ENCODE data around the gene ADK. TPM values are rescaled to one million over a fixed set of nuclear protein-coding genes. Genes with fewer than 3 reads are reported as not detected.
"Not testable (repeated sequence)": the region's sequence is repeated elsewhere in the genome, so short reads cannot be mapped to it uniquely, and the experiment has no call there.

ADK gene
- polyA plus RNA-seq, 1 experiment = 41.9 TPM

GRCh38 chr10:74187237-74187636 lies 36.2 kb downstream of the ADK start:
- Histone ChIP-seq H3K27me3 (ENCODE audit: control insufficient read depth, insufficient read depth, low read length) (no peaks in the 10 kb centered on the region), H3K9me3 (ENCODE audit: control insufficient read depth, insufficient read depth, low read length) (no peaks in the 10 kb centered on the region), H3K27ac (ENCODE audit: low read depth, low read length) (no peak overlapping the region), H3K4me3 (ENCODE audit: low read depth, low read length) (no peak overlapping the region)
- DNase-seq (ENCODE audit: low read depth, low spot score) = no peak
- POLR2A ChIA-PET = no interaction called here
- TF ChIP-seq CTCF (IDR thresholded peaks at IDR 0.05; ENCODE audit: low read depth, low read length) = no peak
- CTCF ChIA-PET = interaction anchor here (0.6 to 0.8 kb wide), 2 partner anchors 26 to 639 kb away, joined by 3 to 7 read pairs; no protein-coding TSS in a partner anchor

GRCh38 chr10:74188617-74189016 lies 37.6 kb downstream of the ADK start:
- H3K4me3 ChIP-seq (ENCODE audit: low read depth, low read length); DNase-seq (ENCODE audit: low read depth, low spot score); H3K27ac ChIP-seq (ENCODE audit: low read depth, low read length); POLR2A ChIA-PET; H3K9me3 ChIP-seq (ENCODE audit: control insufficient read depth, insufficient read depth, low read length); H3K27me3 ChIP-seq (ENCODE audit: control insufficient read depth, insufficient read depth, low read length): not testable (repeated sequence)
- CTCF ChIA-PET = interaction anchor here (1.1 kb wide), 1 partner anchor 25 kb away, joined by 5 read pairs; no protein-coding TSS in a partner anchor

- peak; percentile 72 for DNase-seq (ENCODE audit: low read depth, low spot score)
- POLR2A ChIA-PET = interaction anchor here (1.0 to 1.7 kb wide), 2 partner anchors 14 to 39 kb away, joined by 3 to 6 read pairs; partner anchors contain the start of genes ADK and AP3M1
- no peaks in the 10 kb centered on the region for H3K27me3 ChIP-seq (ENCODE audit: control insufficient read depth, insufficient read depth, low read length)
- H3K9me3 ChIP-seq (ENCODE audit: control insufficient read depth, insufficient read depth, low read length) = no peaks in the 10 kb centered on the region
- H3K27ac ChIP-seq (ENCODE audit: low read depth, low read length) = peak overlapping the region; percentile 88
- peak overlapping the region; percentile 20 for H3K4me3 ChIP-seq (ENCODE audit: low read depth, low read length)
- CTCF ChIA-PET = interaction anchor here (0.7 to 1.3 kb wide), 4 partner anchors 16 to 54 kb away, joined by 3 to 9 read pairs (median 6); no protein-coding TSS in a partner anchor
- no peak for TF ChIP-seq CTCF (IDR thresholded peaks at IDR 0.05; ENCODE audit: low read depth, low read length)
Observed at GRCh38 chr10:74189999-74190421, 39.0 kb downstream of the ADK start.

GRCh38 chr10:74190494-74190893 lies 39.5 kb downstream of the ADK start:
- H3K27ac ChIP-seq (ENCODE audit: low read depth, low read length) = peak overlapping the region; percentile 88
- TF ChIP-seq CTCF (IDR thresholded peaks at IDR 0.05; ENCODE audit: low read depth, low read length) = no peak
- H3K27me3 ChIP-seq (ENCODE audit: control insufficient read depth, insufficient read depth, low read length) = no peaks in the 10 kb centered on the region
- H3K9me3 ChIP-seq (ENCODE audit: control insufficient read depth, insufficient read depth, low read length) = no peaks in the 10 kb centered on the region
- DNase-seq (ENCODE audit: low read depth, low spot score) = no peak
- ChIA-PET POLR2A (interaction anchor here (1.0 to 1.7 kb wide), 2 partner anchors 15 to 39 kb away, joined by 3 to 6 read pairs; partner anchors contain the start of genes ADK and AP3M1), CTCF (interaction anchor here (0.7 to 1.3 kb wide), 3 partner anchors 16 to 37 kb away, joined by 3 to 9 read pairs (median 7); no protein-coding TSS in a partner anchor)
- H3K4me3 ChIP-seq (ENCODE audit: low read depth, low read length) = peak overlapping the region; percentile 20

GRCh38 chr10:74194545-74194944 lies 43.5 kb downstream of the ADK start:
- Histone ChIP-seq H3K27me3 (ENCODE audit: control insufficient read depth, insufficient read depth, low read length) (no peaks in the 10 kb centered on the region), H3K9me3 (ENCODE audit: control insufficient read depth, insufficient read depth, low read length) (no peaks in the 10 kb centered on the region), H3K27ac (ENCODE audit: low read depth, low read length) (no peak overlapping the region), H3K4me3 (ENCODE audit: low read depth, low read length) (no peak overlapping the region)
- no peak for DNase-seq (ENCODE audit: low read depth, low spot score)
- TF ChIP-seq CTCF (IDR thresholded peaks at IDR 0.05; ENCODE audit: low read depth, low read length) = no peak
- ChIA-PET POLR2A (no interaction called here), CTCF (interaction anchor here (1.0 to 1.8 kb wide), 3 partner anchors 12 to 46 kb away, joined by 4 to 7 read pairs (median 5); no protein-coding TSS in a partner anchor)

Measured in AG04450 (cell line).